ENCODE measurements around the gene FOXP1. TPM values are rescaled to one million over a fixed set of nuclear protein-coding genes. Genes with fewer than 3 reads are reported as not detected.

FOXP1 gene
- total RNA-seq, 1 donor from 2014 or later = 26.1 TPM

- TF ChIP-seq, protein P1, sequence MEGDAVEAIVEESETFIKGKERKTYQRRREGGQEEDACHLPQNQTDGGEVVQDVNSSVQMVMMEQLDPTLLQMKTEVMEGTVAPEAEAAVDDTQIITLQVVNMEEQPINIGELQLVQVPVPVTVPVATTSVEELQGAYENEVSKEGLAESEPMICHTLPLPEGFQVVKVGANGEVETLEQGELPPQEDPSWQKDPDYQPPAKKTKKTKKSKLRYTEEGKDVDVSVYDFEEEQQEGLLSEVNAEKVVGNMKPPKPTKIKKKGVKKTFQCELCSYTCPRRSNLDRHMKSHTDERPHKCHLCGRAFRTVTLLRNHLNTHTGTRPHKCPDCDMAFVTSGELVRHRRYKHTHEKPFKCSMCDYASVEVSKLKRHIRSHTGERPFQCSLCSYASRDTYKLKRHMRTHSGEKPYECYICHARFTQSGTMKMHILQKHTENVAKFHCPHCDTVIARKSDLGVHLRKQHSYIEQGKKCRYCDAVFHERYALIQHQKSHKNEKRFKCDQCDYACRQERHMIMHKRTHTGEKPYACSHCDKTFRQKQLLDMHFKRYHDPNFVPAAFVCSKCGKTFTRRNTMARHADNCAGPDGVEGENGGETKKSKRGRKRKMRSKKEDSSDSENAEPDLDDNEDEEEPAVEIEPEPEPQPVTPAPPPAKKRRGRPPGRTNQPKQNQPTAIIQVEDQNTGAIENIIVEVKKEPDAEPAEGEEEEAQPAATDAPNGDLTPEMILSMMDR (conservative IDR thresholded peaks at IDR 0.05; ENCODE audit: low read depth, low read length) = no peak
- no peak for DNase-seq (ENCODE audit: low read depth)
- no peak overlapping the region for H3K4me3 ChIP-seq (ENCODE audit: low read depth, low read length)
These were observed 447.3 kb downstream of the FOXP1 start for GRCh38 chr3:71136276-71136675.

DNA sequence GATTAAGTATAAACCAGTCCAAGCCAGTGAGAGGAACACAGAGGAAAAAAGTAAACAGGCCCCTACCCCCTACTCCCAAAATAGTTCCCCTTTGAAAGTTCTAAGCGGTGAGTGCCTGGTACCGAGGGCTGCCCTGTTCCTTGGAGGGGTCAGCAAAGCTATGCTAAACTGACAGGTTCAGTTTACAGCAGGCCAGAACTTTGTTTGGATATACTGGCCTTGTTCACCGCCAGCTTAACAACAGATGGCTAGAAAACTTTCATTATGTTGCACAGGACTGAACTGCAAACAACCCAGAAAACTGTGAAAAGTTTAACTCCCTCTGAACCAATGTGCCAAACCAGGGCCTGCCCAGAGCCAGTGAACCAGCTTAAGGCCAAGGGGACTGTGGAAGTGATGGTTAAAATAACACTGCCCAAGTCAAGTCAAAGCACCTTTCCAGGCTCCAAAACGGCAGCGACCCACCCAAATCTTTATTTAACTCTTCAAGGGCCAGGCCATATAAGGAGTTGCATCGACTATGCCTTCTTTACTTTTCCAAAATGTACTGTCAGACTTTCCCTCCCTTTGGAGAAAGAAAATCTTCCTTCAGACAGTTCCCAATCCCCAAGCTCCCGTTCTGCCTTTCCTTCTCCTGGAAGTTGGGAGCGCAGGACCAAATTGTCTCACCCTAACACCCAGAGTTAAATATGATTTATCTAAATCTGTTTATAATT is 448.0 kb downstream of the FOXP1 start:
- H3K4me3 ChIP-seq (ENCODE audit: low read depth, low read length) = no peak overlapping the region
- TF ChIP-seq, protein P1 (conservative IDR thresholded peaks at IDR 0.05; ENCODE audit: low read depth, low read length) = no peak
- no peak for DNase-seq (ENCODE audit: low read depth)

DNA sequence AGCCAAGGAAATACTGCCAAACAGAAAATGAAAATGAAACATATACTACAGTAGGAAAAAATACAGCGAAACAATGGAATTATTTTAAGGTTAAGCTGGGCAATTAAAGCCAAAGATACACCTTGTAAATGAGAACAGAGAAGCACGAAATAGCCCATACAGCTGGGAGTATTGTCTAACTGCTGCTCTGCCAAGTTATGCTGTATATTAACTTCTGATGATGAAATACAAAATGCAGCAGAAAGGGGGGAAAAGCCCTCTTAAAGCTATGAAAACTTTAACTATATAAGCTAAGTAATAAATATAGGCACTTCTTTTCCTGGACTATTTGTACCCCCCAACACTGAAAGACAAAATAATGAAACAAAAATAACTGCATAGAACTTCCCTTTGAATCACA is 449.0 kb downstream of the FOXP1 start:
- no peak for DNase-seq (ENCODE audit: low read depth)
- TF ChIP-seq, protein P1 (conservative IDR thresholded peaks at IDR 0.05; ENCODE audit: low read depth, low read length) = no peak
- H3K4me3 ChIP-seq (ENCODE audit: low read depth, low read length) = no peak overlapping the region

- DNase-seq (ENCODE audit: low read depth) = no peak
- TF ChIP-seq, protein P1 (conservative IDR thresholded peaks at IDR 0.05; ENCODE audit: low read depth, low read length) = no peak
- H3K4me3 ChIP-seq (ENCODE audit: low read depth, low read length) = no peak overlapping the region
These were observed 449.7 kb downstream of the FOXP1 start for GRCh38 chr3:71133865-71134264.

- TF ChIP-seq, protein P1 (conservative IDR thresholded peaks at IDR 0.05; ENCODE audit: low read depth, low read length) = no peak
- DNase-seq (ENCODE audit: low read depth) = no peak
- H3K4me3 ChIP-seq (ENCODE audit: low read depth, low read length) = no peak overlapping the region
These were observed 450.4 kb downstream of the FOXP1 start for GRCh38 chr3:71132995-71133730.

DNA sequence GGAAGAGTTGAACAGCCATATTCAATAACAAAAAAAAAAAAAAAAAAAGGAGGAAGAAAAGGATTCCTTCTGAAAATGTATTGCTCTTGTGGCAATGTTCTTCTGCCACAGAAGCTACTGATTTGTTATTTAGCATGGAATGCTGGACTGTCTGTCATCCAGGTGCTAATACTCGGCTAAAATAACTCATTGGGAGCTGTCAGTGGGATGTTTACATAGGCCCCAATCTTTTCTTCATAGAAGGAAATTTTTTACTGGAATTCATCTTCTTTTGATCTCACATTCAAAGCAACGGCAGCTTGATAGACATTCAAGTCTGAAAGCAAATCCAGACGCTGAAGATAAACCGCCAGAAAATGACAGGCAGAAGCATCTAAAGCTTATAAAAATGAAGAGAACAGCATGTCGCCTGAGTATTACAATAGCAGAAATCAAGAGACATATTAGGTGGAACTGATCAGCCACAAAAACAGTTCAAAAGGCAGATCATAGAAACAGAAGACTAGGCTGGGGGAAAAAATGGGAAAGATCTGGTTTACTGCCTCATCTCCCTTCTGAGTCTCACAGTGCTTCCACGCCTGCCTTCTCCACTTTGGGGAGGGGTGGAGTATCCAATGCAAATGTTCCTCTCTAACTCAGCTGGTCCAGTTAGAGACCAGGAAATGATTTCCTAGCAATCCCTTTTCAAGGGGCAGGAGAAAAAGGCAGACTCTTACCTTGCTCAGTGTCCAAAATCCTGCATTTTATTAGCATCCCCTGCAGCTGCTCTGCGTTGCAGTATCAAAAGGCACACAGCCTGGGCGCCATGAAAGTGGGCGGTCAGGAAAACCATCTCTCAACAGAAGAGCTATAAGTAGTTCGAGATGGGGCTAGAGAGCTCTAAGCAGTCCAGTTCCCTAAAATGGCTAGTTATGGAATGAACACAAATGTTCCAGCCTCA is 451.9 kb downstream of the FOXP1 start:
- no peak overlapping the region for H3K4me3 ChIP-seq (ENCODE audit: low read depth, low read length)
- no peak for DNase-seq (ENCODE audit: low read depth)
- TF ChIP-seq, protein P1 (conservative IDR thresholded peaks at IDR 0.05; ENCODE audit: low read depth, low read length) = no peak
